ENCODE data around the gene ANKRD42. TPM values are rescaled to one million over a fixed set of nuclear protein-coding genes. Genes with fewer than 3 reads are reported as not detected.

The ANKRD42 gene
- polyA plus RNA-seq, 4 donors: 15.1 to 22.0 (median 20.5) TPM

GRCh38 chr11:83285151-83285770, 91.7 kb downstream of the ANKRD42 start:
- no peak for DNase-seq (ENCODE audit: low read depth in 4 of 4, low spot score in 3 of 4)

DNA sequence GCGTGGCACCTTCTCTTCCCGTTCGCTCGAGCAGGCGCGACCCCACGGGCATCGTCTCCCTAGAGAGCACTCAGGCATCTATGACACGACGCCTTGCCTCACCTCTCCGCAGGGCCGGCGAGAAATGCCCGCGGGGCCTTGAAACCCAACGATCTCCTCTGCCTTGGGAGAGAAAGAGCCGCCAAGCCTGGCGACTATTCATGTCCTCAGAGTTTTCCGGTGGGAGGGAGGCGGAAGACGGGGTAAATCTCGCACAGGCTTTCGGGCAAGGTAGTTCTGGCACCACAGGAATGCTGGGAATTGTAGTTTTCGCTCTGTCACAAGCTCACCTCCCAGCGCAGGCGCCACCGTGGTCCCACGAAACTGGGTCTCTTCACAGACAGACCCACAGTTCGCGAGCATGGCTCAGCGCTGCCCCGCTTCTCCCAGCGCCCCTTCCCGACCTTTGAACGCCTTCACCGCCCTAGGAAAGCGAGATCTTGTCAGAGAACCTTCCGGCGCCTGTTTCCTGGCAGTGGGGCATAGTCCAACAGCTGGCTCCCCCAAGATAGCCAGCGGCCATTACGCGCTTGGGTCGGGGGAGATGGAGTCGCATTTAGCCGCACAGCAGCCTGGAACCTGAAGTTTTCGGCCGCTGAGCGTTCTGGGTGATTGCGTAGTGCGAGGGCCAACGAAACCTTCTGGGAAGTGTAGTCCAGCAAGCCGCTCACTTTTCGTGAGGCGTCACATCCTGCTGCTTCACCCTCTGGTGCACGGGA, 92.4 kb downstream of the ANKRD42 start, which contains the start of gene CCDC90B:
CCDC90B (minus strand) TSS at position 597 of the 758 bp plus-strand sequence; CDS start at position 202, 395 bp downstream.
- DNase-seq (ENCODE audit: low read depth in 4 of 4, low spot score in 3 of 4): peak; percentile 95 to 98 (median 96)

DNA sequence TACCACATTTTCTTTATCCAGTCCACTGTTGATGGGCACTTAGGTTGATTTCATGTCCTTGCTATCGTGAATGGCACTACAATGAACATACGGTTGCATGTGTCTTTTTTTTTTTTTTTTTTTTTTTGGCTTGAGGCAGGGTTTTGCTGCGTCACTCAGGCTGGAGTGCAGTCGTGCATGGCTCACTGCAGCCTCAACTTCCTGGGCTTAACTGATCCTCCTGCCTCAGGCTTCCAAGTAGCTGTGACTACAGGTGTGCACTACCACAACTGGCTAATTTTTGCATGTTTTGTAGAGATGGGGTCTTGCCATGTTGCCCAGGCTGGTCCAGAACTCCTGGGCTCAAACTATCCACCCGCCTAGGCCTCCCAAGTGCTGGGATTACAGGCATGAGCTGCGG, 94.1 kb downstream of the ANKRD42 start:
- no peak for DNase-seq (ENCODE audit: low read depth in 4 of 4, low spot score in 3 of 4)

- DNase-seq (ENCODE audit: low read depth in 4 of 4, low spot score in 3 of 4): peak in 3 of 4 donors; percentile 28 to 42 (median 41)
Measured at GRCh38 chr11:83292709-83293456, 99.4 kb downstream of the ANKRD42 start.

DNA sequence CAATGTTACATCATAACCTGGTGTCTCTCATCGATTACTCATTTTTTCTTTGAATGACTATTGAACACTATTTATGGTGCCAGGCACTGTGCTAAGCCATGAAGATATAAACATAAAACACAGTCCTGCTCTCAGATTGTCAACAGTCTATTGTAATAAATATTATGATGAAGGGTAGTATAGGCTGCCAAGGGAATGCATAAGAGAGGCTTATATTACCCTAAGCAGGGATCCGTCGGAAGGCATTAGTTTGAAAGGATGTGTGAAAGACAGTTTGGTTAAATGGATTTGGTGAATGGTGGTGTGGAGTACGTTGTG, 99.9 kb downstream of the ANKRD42 start:
- DNase-seq (ENCODE audit: low read depth in 4 of 4, low spot score in 3 of 4): no peak

DNA sequence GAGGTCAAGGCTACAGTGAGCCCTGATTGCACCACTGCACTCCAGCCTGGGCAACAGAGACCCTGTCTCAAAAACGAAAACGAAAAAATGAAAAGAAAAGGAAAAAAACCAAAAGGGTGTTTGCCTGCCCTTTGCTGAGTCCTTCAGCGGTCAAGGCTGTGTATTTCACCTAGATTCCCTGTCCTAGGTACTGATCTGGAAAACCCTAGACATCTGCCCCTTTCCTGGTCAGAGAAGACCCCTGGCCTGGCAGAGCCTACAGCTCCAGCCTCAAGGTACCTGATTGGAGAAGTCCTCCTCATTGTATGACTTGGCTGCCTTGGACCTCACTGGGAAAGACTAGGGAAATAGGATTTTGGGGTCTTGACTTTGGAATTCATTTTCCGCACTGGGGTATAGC, 100.7 kb downstream of the ANKRD42 start:
- DNase-seq (ENCODE audit: low read depth in 4 of 4, low spot score in 3 of 4): no peak

Other genes starting within 250 kb of the ANKRD42 start
- gene RAB30, start 121.8 kb upstream of the ANKRD42 start, polyA plus RNA-seq (ENCODE audit: insufficient read length in 4 of 4): 1 to 10 TPM; 7.1 to 8.5 (median 8.3) TPM
- gene PCF11, start 36.6 kb upstream of the ANKRD42 start, polyA plus RNA-seq (ENCODE audit: insufficient read length in 4 of 4): 10 to 100 TPM; 58.7 to 86.9 (median 80.8) TPM
- 10 to 100 TPM; 83.8 to 94.5 (median 91.7) TPM for gene CCDC90B, start 92.7 kb downstream of the ANKRD42 start, polyA plus RNA-seq (ENCODE audit: insufficient read length in 4 of 4)

All from right renal pelvis (tissue), 4 donors.